Liver (tissue), 5 donors: Measurements from ENCODE around the gene SCAND1. TPM values are rescaled to one million over a fixed set of nuclear protein-coding genes. Genes with fewer than 3 reads are reported as not detected.

Experiments used
- polyA plus RNA-seq, 2 donors: library from polyadenylated mRNA; stranded (reverse) in 1 of 2; unstranded in 1 of 2; fragments of 200-250 nt in 1 of 2; fragments of >200 nt in 1 of 2; fragmentation: Nextera tagmentation in 1 of 2; extraction: Ambion mirVana in 1 of 2; gene quantifications; one replicate each; pipeline versions ENCODE4 v1.2.1 to v1.2.3, GENCODE V29; 2013 to 2015
- small RNA-seq: library from RNA; depleted of rRNA; stranded (forward); fragments of <200 nt; gene quantifications from one replicate; pipeline ENCODE3, GENCODE V24; 2014
- total RNA-seq, 2 donors: library from RNA; depleted of rRNA; stranded (reverse); fragments of >200 nt; gene quantifications; one replicate each; pipeline ENCODE4 v1.2.3, GENCODE V29; 2014
- donor health status: healthy.
- donor health status: healthy.
- donor health status: healthy.

Gene SCAND1
- total and polyA plus RNA-seq, 4 donors = 39.7 to 126 (median 62.2) TPM

Small RNAs within 50 kb of the gene (small RNA-seq; reads per million reads assigned to genes)
- not detected for gene RNU6-937P

Other genes starting within 250 kb of the SCAND1 start
- gene RBM39, start 212.2 kb downstream of the SCAND1 start, total RNA-seq = 100 to 1,000 TPM; 209 to 211 TPM
- 100 to 1,000 TPM in 1 of 2 donors, 10 to 100 TPM in 1; 57.2 to 188 TPM for gene RBM39, start 212.2 kb downstream of the SCAND1 start, polyA plus RNA-seq
- 10 to 100 TPM; 10.7 to 11.7 TPM for gene PHF20, start 182.5 kb downstream of the SCAND1 start, total RNA-seq
- 1 to 10 TPM; 5.1 to 9.9 TPM for gene PHF20, start 182.5 kb downstream of the SCAND1 start, polyA plus RNA-seq
- gene CNBD2, start 14.1 kb upstream of the SCAND1 start, total RNA-seq = 1 to 10 TPM; 2.3 to 2.8 TPM
- 1 to 10 TPM; 2.2 to 3.1 TPM for gene CNBD2, start 14.1 kb upstream of the SCAND1 start, polyA plus RNA-seq
- gene EPB41L1, start 200.2 kb upstream of the SCAND1 start, total RNA-seq = 1 to 10 TPM; 3.4 to 5.2 TPM
- gene EPB41L1, start 200.2 kb upstream of the SCAND1 start, polyA plus RNA-seq = 10 to 100 TPM in 1 of 2 donors, 1 to 10 TPM in 1; 2.4 to 11.9 TPM